ENCODE results near the gene HS6ST2. TPM values are rescaled to one million over a fixed set of nuclear protein-coding genes. Genes with fewer than 3 reads are reported as not detected.

The HS6ST2 gene
- total RNA-seq, 1 experiment from 2014 or later: 0.26 TPM

DNA sequence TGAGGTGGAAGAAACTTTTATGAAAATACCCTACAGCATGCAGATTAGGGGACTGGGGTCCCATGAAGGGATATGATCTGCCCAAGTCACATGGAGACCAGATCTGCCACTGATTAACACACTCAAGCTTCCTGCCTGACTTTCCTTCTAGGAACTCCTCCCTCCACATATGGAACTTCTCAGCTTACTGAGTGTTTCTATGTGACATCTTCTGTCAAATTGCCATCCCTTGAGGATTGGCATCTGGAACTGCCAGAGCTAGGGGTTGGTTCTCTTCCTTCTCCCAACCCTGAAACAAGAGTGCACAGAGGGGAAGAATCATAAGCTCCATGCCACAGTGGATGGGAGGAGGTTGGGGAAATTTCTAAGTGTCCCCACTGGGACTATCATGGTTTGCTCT is 319.0 kb downstream of the HS6ST2 start:
- ATAC-seq: no peak
- intact Hi-C loops (cut with micrococcal nuclease; ENCODE audit: unreplicated experiment) (loop anchor here (5.0 kb wide), 1 partner anchor 533 kb away; no protein-coding TSS in a partner anchor), in situ Hi-C loops (cut with HindIII; ENCODE audit: low pct_unique_long_range_greater_than_20kb, low sequenced_read_pairs) (no loop called here)
- Histone ChIP-seq H3K4me3 (ENCODE audit: low read depth in 2 of 2, low read length in 2 of 2) (no peak overlapping the region), H3K9me3 (ENCODE audit: control insufficient read depth, insufficient read depth, low read depth, low read length) (no peaks in the 10 kb centered on the region), H3K4me1 (ENCODE audit: control insufficient read depth, insufficient read depth, low read length) (no peaks in the 10 kb centered on the region), H3K27me3 (ENCODE audit: control insufficient read depth, insufficient read depth, low read length) (no peaks in the 10 kb centered on the region), H3K36me3 (ENCODE audit: control insufficient read depth, insufficient read depth, low read length) (no peaks in the 10 kb centered on the region), H3K27ac (ENCODE audit: low read length) (no peak overlapping the region)
- POLR2A ChIA-PET: no interaction called here
- DNase-seq (ENCODE audit: low read depth, low spot score): no peak
- no peak for TF ChIP-seq REST (IDR thresholded peaks at IDR 0.05; ENCODE audit: insufficient read depth in 1 of 2, low read depth in 2 of 2, low read length in 1 of 2)
- no peak for TF ChIP-seq TCF7L2 (IDR thresholded peaks at IDR 0.05; ENCODE audit: low read depth, low read length)
- TF ChIP-seq SIN3A (IDR thresholded peaks at IDR 0.05; ENCODE audit: borderline replicate concordance, insufficient read depth, low read depth, low read length): no peak
- TF ChIP-seq POLR2AphosphoS5 (IDR thresholded peaks at IDR 0.05; ENCODE audit: low read depth, low read length): no peak
- CTCF ChIA-PET: no interaction called here
- BruUV-seq (replicated peaks): no TSS peak

DNA sequence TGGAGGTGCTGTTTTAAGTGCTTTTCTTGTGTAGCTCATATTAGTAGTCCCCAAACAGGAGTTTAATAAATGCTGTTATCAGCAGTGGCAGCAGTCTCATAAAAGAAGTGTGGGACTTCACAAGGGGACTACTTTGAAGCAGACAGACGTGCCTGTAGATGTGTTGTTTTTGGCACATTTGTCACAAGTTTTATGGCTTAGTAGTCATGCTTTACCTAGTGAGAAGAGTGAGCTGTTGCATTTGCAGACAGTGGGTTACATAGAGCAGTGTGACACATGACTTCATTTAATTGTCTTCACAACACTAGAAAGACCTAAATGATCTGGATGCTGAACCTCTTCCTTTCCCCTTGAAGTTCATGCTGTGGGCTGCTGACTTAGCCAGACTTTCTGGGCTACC is 320.1 kb downstream of the HS6ST2 start:
- Histone ChIP-seq H3K4me3 (ENCODE audit: low read depth in 2 of 2, low read length in 2 of 2) (no peak overlapping the region), H3K27me3 (ENCODE audit: control insufficient read depth, insufficient read depth, low read length) (no peaks in the 10 kb centered on the region), H3K9me3 (ENCODE audit: control insufficient read depth, insufficient read depth, low read depth, low read length) (no peaks in the 10 kb centered on the region), H3K4me1 (ENCODE audit: control insufficient read depth, insufficient read depth, low read length) (no peaks in the 10 kb centered on the region), H3K36me3 (ENCODE audit: control insufficient read depth, insufficient read depth, low read length) (no peaks in the 10 kb centered on the region), H3K27ac (ENCODE audit: low read length) (no peak overlapping the region)
- TF ChIP-seq POLR2AphosphoS5 (IDR thresholded peaks at IDR 0.05; ENCODE audit: low read depth, low read length) (no peak), REST (IDR thresholded peaks at IDR 0.05; ENCODE audit: insufficient read depth in 1 of 2, low read depth in 2 of 2, low read length in 1 of 2) (no peak), SIN3A (IDR thresholded peaks at IDR 0.05; ENCODE audit: borderline replicate concordance, insufficient read depth, low read depth, low read length) (no peak), TCF7L2 (IDR thresholded peaks at IDR 0.05; ENCODE audit: low read depth, low read length) (no peak)
- TF ChIP-seq, protein P1, sequence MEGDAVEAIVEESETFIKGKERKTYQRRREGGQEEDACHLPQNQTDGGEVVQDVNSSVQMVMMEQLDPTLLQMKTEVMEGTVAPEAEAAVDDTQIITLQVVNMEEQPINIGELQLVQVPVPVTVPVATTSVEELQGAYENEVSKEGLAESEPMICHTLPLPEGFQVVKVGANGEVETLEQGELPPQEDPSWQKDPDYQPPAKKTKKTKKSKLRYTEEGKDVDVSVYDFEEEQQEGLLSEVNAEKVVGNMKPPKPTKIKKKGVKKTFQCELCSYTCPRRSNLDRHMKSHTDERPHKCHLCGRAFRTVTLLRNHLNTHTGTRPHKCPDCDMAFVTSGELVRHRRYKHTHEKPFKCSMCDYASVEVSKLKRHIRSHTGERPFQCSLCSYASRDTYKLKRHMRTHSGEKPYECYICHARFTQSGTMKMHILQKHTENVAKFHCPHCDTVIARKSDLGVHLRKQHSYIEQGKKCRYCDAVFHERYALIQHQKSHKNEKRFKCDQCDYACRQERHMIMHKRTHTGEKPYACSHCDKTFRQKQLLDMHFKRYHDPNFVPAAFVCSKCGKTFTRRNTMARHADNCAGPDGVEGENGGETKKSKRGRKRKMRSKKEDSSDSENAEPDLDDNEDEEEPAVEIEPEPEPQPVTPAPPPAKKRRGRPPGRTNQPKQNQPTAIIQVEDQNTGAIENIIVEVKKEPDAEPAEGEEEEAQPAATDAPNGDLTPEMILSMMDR (IDR thresholded peaks at IDR 0.05): no peak
- no TSS peak for BruUV-seq (replicated peaks)
- ChIA-PET POLR2A (no interaction called here), CTCF (no interaction called here)
- DNase-seq (ENCODE audit: low read depth, low spot score): no peak
- no peak for ATAC-seq
- in situ Hi-C loops (cut with HindIII; ENCODE audit: low pct_unique_long_range_greater_than_20kb, low sequenced_read_pairs): no loop called here
- intact Hi-C loops (cut with micrococcal nuclease; ENCODE audit: unreplicated experiment): loop anchor here (5.0 kb wide), 1 partner anchor 534 kb away; no protein-coding TSS in a partner anchor
